ENCODE measurements around the gene ACY1.

The ACY1 gene

GRCh38 chr3:52036222-52036694 is 52.9 kb downstream of the ACY1 start:
- no peak overlapping the region for H3K27ac ChIP-seq
- TF ChIP-seq CTCF (IDR thresholded peaks at IDR 0.05), result no peak
- DNase-seq (ENCODE audit: low spot score), result no peak
- no peak overlapping the region for H3K4me3 ChIP-seq

- no peak for DNase-seq (ENCODE audit: low spot score)
- Histone ChIP-seq H3K27ac (no peak overlapping the region), H3K4me3 (no peak overlapping the region)
- no peak for TF ChIP-seq CTCF (IDR thresholded peaks at IDR 0.05)
These were observed 53.5 kb downstream of the ACY1 start for GRCh38 chr3:52036829-52037228.

- TF ChIP-seq CTCF (IDR thresholded peaks at IDR 0.05), result no peak
- no peak for DNase-seq (ENCODE audit: low spot score)
- H3K27ac ChIP-seq, result no peak overlapping the region
- no peak overlapping the region for H3K4me3 ChIP-seq
These were observed 54.0 kb downstream of the ACY1 start for GRCh38 chr3:52037291-52037690.

- H3K4me3 ChIP-seq, result no peak overlapping the region
These were observed 54.9 kb downstream of the ACY1 start for GRCh38 chr3:52038227-52038626.

More at GRCh38 chr3:52038227-52038626, 54.9 kb downstream of the ACY1 start:
- no peak for DNase-seq (ENCODE audit: low spot score)
- TF ChIP-seq CTCF (IDR thresholded peaks at IDR 0.05), result no peak
- H3K27ac ChIP-seq, result no peak overlapping the region
